GM13976 (cell line): ENCODE measurements around the gene LCLAT1.
"Not testable (repeated sequence)": the region's sequence is repeated elsewhere in the genome, so short reads cannot be mapped to it uniquely, and the experiment has no call there.

Experiments used
- DNase-seq: peaks from one replicate; pipeline ENCODE4 v3.0.0; 2012; ENCODE audit warnings: low spot score
- in situ Hi-C: fragments of 300-500 bp; cut with MboI; formaldehyde crosslinking; loops from one replicate; pipeline ENCODE4 v1.12.0; 2022; ENCODE audit warnings: low sequenced_read_pairs, mixed read lengths, inconsistent platforms; ENCODE audit not compliant: unreplicated experiment
- TF ChIP-seq, protein P1 (sequence below): IDR thresholded peaks from 2 replicates; pipeline ENCODE4 v1.5.1; 2012; ENCODE audit warnings: borderline replicate concordance, mild to moderate bottlenecking; ENCODE audit not compliant: insufficient read depth; ENCODE audit errors: extremely low read depth, missing control alignments, control extremely low read depth

Gene LCLAT1

DNA sequence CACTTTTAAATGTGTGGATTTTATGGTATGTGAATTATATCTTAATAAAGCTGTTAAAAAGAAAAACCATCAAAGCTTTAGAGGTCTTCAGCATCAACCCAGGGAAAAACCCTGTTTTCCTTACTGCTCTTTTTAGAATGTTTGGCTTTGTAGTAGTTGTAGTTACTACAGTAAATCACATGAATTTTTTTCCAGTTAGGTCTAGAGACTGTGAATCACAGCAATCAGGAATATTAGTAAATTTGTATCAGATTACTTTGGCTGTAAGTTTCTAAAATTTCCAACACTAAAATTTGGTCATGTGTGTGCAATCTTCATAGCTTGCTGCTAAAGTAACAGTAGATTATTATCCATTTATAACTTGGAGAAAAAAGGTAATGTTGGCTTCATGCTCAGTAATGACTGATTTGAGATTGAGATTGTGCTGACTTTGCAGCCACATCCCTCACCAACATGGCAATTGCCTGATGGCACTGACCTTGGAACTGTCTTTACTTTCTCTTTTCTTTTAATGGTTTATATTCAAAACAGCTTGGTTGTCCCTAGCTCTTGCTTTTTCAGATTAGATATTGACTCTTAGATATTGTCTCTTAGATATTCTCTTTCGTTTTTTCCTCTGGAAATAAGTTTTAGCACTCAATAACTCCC lies 41.1 kb downstream of the LCLAT1 start:
- no peak for DNase-seq
- in situ Hi-C loops = no loop called here
- TF ChIP-seq, protein P1, sequence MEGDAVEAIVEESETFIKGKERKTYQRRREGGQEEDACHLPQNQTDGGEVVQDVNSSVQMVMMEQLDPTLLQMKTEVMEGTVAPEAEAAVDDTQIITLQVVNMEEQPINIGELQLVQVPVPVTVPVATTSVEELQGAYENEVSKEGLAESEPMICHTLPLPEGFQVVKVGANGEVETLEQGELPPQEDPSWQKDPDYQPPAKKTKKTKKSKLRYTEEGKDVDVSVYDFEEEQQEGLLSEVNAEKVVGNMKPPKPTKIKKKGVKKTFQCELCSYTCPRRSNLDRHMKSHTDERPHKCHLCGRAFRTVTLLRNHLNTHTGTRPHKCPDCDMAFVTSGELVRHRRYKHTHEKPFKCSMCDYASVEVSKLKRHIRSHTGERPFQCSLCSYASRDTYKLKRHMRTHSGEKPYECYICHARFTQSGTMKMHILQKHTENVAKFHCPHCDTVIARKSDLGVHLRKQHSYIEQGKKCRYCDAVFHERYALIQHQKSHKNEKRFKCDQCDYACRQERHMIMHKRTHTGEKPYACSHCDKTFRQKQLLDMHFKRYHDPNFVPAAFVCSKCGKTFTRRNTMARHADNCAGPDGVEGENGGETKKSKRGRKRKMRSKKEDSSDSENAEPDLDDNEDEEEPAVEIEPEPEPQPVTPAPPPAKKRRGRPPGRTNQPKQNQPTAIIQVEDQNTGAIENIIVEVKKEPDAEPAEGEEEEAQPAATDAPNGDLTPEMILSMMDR = no peak

DNA sequence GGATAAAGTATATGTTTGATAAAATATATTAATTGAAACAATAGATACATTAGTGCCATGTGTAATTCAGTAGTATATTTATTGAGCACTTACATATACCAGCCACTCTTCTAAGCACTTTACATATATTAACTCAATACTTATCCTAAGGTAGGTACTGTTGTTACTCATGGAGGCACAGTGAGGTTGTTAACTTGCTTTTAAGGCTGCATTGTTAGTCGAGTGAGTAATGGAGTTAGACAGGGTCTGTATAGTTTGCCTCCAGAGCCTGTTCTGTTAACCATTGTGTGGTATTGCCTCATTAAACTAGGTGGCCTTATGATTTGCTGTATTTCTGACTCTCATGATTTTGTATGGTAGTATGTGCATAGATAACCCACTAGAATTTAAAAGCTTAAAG lies 44.2 kb downstream of the LCLAT1 start:
- DNase-seq = no peak
- TF ChIP-seq, protein P1 = no peak
- in situ Hi-C loops = no loop called here

DNA sequence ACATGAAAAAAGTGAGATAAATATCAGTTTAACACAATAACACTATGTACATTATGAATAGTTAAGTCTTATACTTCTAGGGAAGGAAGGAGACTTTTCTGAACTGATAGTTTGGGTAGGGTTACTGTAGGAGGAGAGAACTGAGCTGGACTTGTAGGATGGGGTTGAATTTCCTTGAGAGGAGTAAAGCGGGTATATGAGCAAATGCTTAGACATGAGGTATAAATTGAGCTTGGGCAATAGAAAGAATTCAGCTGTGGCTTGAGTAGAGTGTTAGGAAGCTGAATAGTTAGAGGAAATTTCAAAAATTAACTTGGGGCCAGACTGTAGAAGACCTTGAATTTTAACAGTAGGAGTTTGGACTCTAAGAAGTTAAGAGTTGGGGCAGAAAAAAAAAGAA lies 45.1 kb downstream of the LCLAT1 start:
- no peak for DNase-seq
- TF ChIP-seq, protein P1 = no peak
- in situ Hi-C loops = no loop called here

GRCh38 chr2:30492619-30493018 lies 45.6 kb downstream of the LCLAT1 start:
- no peak for DNase-seq
- in situ Hi-C loops = no loop called here
- TF ChIP-seq, protein P1 = no peak

- TF ChIP-seq, protein P1 = no peak
- in situ Hi-C loops = no loop called here
- no peak for DNase-seq
These were observed 46.4 kb downstream of the LCLAT1 start for GRCh38 chr2:30493440-30493839.

DNA sequence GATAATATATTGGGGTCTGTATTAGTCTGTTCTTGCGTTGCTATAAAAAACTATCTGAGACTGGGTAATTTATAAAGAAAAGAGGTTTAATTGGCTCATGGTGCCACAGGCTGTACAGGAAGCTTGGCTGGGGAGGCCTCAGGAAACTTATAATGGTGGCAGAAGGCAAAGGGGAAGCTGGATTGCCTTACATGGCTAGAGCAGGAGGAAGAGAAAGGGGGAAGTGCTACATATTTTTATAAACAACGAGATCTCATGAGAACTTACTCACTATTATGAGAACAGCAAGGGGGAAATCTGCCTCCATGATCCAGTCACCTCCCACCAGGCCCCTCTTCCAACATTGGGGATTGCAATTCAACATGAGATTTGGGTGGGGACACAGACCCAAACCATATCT lies 48.9 kb downstream of the LCLAT1 start:
- in situ Hi-C loops = not testable (repeated sequence)

DNA sequence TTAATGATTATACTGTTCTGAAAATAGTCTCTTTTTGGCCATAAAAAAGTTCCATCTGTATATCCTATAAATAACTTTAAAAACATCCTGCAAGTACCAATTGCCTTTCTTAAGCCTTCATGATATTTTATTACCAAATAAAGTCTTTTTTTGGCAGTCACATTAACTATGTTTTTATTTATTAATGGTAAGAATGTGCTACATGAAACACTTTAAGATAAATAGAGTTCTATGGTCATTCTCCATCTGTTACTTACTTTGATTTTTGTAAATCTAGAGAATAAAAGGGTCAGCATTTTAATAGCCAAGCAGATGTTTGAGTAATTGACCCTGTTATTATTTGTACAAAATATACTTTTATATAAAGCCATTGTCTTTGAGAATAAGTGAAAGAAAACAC lies 52.6 kb downstream of the LCLAT1 start:
- DNase-seq = no peak
- TF ChIP-seq, protein P1 = no peak
- in situ Hi-C loops = no loop called here

More for the DNA sequence above, 48.9 kb downstream of the LCLAT1 start:
- DNase-seq = not testable (repeated sequence)
